GM19452 (cell line): ENCODE results near the gene NCBP1.
"Not testable (repeated sequence)": the region's sequence is repeated elsewhere in the genome, so short reads cannot be mapped to it uniquely, and the experiment has no call there.

Experiments used
- ATAC-seq: cut with Tn5 transposase; IDR thresholded peaks from one replicate; pipeline ENCODE4 v1.9.1; 2021; ENCODE audit not compliant: unreplicated experiment

The NCBP1 gene

DNA sequence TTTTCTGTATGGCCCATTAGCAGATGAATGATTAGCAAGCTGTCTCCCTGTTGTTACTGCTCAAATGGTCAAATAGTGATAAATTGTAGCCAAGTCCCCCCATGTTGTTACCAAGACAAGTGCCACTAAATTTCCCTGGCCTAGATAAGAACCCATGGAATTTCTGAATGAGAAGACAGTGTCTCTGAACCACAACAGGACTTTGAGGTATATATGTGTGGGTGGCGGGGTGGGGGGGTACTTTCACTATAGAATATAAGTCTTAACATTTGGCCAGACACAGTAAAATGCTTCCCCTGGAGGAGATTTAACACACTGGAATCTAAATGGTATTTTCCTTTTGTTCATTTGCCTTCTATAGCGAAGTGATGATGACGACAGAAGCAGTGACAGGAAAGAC lies 34.9 kb downstream of the NCBP1 start:
- ATAC-seq, result no peak

DNA sequence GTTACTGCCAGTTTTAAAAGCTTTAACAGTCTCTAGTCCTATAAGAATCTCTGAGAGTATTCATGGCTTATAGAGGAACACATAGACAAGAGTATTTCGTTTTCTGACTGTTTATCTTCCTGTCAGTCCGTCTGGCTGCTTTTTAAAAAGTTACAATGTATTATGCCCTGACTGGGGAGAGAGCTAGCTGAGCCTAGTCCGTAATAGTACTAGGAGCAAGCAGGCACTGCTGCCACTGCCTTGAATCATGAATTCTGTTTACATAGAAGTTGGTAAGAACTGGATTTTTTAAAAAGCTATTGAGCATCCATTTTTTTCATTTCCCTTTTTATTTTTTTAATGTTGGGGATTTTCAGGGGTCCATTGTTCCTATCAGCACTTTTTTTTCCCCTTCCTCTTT lies 37.0 kb downstream of the NCBP1 start:
- no peak for ATAC-seq

DNA sequence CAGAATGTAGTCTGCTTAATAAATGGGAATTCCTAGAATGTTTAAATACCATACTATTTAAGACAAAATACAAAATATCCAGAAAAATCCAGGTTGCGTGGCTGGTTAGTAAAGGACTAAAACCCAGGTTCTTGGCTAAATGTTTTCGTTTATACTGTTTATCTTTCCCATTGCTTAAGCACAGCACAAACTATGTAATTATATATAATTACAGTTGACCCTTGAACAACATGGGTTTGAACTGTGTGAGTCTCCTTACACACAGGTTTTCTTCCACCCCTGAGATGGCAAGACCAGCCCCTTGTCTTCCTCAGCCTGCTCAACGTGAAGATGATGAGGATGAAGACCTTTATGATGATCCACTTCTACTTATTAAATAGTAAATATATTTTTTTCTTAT lies 38.8 kb downstream of the NCBP1 start:
- ATAC-seq, result no peak

DNA sequence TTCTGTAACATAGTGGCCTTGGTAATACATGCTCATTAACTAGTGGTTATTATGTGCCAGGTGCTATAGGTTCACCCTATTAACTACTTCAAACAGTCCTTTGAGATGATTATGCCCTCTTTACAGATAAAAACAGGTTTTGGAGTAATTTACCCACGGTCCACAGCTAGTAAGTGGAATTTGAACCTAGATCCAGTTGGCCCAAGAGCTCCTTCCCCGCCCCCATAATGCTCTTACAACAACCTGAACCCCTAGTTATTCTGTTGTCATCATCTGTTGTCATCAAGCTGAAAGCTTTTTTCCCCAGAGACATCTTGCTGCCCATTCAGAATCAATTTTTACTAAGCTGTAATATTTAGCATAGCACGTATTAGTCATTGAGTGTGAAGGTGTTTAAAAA lies 40.3 kb downstream of the NCBP1 start:
- no peak for ATAC-seq

DNA sequence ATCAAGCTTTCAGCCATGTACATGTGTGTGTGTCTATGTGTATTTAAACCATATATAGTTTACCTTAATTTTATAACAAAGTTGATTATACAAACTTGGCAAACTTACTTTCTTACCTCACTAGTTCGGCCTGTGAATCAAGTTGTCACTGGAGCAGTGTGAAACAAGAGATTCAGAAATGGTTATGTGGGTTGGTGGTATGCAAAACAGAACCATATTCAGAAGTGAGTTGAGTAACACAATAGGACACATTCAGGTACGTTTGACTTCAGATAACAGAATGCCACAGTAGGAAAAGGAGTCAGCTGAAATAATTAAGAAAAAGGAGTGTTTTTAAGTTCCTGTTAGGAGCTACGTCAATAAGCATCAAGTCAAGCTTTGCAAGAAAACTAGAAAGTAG lies 42.0 kb downstream of the NCBP1 start:
- ATAC-seq, result no peak

DNA sequence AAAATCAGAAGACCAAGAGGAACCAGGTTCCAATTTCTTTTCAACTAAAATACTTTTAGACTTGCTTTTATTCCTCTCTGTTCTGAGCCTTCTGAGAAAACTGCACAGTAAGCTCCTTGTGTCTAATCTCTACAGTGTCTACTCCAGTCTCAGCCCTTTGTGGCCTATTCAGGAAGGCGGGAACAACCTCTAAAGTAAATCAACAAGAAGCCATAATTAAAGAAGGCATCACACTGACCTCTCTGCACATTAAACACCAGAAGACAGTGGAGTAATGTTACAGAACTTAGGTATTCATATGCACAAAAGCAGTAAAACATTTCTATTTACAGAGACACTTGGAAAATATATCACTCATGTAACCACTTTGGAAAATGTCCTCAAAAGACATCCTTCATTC lies 48.6 kb downstream of the NCBP1 start:
- ATAC-seq, result no peak

DNA sequence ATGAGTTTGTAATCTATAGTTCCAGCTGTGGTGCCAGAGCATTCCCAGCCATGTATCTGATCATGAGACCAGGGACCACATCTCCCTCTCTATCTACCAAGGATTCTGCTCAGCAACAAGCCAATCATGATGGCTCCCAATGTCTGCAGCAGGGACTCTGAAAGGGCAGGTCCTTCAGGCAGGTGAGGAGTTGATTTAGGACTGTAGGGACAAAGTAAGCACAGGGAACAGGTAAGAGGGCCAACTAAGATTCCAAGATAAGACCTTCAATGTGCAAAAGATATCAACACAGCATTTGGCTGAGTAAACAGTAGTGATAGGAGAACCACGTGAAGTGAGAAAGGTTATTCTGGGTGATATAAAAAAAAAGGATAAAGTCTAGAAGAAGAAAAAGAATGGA lies 55.0 kb downstream of the NCBP1 start:
- no peak for ATAC-seq

DNA sequence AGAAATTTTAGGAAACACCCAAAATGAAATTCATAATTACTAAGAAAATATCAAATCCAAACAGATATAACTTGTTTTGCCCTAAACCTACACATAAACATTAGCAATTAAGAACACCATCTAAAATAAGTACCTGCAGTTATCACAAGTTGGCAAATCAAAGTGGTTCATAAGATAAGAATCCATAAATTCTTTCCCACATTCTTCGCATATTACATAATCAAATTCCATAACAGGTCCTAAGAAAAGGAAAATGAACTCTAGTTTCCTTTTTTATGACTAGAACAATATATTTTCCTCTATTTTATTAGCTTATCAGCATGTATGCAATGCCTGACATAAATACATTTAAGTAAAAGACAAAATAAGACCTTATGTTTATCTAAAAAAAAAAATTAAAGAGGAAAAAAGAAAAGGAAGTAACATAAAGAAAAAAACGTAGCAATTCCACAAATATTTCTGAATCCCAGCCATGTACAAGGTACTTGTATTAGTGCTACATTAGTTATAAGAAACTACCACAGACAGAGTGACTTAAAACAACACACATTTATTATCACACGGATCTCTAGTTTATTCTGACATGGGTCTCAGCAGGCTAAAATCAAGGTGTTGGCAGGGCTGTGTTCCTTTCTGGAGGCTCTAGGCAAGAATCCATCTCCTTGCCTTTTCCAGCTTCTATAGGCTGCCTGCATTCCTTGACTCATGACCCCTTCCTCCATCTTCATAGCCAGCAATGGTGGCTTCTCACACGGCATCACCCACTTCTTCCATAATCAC lies 56.0 kb downstream of the NCBP1 start:
- ATAC-seq, result no peak

DNA sequence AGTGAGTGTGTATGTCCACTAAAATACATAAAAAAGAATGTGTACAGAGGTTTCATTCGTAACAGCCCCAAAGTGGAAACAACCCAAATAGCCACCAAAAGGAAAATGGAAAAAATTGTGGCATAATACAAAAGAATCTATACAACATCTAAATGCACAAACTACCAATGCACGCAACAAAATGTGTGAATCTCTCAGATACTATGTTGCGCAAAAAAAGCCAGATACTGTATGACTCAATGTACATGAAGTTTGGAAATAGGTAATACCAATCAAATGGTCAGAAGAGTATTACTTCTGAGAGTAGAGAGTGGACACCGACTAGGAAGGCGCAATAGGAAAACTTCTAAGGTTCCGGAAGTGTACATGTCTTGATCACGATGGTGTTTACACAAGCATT lies 61.1 kb downstream of the NCBP1 start:
- no peak for ATAC-seq

DNA sequence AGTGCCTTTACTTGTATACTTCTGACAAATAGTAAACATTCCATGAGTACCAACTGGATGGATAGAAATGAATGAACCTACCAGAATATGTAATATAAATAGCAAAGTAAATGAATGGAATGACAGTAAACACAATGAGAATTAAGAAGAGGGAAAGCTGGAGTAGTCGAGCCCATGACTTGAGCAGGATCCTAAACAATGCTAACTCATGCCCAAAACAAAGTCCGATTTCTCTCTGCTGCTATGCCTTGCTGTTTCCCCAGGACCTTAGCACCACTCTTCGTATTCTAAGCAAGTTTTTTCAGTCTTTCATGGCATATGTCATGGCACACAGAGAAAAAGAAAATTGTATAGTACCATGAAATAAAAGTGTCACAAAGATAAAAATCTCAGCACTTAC lies 61.8 kb downstream of the NCBP1 start:
- no peak for ATAC-seq

DNA sequence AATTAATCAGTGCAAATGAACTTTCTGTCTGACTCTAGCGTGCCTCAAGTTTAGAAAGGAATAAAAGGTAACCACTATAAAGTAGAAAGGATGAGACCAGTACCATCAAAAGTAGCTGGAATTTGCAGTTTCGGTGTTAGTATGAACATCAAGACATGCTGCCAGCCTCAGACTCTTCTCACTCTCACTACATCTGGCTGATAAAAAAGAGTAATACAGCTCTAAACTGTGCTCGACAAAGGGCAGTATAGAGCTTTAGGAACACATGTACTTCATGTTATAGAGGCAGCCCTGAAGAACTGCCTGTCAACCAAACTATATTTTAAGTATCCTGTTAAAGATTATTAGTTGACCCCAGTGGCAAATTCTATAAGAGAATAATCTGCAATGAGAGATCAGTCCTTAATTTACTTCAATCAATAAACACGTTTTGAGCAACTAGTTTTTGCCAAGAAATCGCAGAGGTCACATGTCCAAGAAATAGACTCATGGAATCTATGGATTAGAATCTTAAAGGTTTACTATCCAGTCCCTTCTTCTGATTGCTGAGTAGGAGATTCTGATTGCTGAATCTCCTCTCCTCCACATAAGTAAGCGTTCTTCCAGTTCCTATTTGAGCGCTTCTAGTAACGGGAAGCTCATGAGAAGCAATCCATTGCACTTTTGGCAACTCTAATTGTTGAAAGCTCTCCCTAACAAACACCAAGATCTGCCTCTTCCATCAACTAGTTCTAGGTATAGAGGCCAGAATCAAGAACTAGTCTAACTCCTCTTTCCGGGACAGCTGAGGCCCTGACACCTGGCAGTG lies 62.6 kb downstream of the NCBP1 start:
- ATAC-seq, result no peak

DNA sequence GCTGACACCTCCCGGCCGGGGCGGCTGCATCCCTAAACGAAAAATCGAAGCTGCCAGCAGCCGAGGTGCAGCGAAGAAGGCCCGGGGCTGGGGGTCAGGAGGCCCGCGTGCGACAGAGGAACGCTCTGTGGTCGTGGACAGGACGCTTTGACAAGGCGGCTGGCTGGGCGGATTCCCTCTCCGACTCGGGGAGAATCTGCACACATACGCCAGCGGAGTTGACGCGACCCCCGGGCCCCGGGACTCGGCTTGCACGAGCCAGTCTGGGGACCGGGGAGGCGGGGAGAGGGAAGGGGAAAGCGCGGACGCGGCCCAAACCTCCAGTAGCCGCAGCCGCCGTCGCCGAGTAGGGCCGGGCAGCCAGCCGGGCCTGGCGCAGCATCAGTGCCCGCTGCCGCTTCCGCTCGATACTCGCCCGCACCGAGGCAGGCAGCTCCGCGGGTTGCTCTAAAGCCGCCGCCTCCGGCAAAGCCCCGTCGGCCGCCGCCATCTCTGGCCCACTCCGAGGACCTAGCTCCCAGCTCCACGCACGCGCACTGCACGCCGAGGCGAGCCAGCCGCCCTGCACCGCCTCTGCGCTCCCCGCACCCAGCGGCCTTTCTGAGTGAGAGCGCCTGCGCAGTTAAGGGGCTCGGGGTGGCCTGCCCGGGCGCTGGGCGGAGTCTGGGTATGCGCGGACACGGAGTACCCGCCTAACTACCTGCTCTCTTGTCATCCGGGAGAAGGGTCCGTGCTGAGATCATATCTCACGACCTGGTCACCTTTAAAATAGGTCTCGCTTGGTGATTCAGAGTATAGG lies 63.4 kb downstream of the NCBP1 start, which contains the start of gene XPA:
Gene XPA, minus strand, starts transcription at position 538 of the 799 bp plus-strand sequence. Its CDS starts 48 bp downstream, at position 490.
- ATAC-seq, result peak; percentile 93

DNA sequence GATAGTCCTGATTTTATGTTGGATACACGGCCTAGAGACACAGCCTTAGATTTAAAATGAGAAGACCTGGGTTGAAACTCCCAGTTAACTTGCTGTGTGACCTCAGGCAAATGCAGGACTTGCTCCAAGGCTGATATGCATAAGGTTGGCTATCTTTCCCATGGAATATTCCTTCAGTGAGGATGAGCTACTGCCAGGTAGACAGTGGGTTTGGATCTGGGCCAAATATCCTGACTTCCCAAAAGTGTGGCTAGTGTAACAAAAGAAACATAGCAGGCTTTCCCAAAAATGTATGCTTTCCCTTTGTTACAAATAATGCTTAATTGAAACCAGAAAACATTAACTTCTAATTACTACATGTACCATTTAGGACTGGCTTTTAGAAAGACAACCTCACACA lies 64.2 kb downstream of the NCBP1 start:
- ATAC-seq, result no peak

DNA sequence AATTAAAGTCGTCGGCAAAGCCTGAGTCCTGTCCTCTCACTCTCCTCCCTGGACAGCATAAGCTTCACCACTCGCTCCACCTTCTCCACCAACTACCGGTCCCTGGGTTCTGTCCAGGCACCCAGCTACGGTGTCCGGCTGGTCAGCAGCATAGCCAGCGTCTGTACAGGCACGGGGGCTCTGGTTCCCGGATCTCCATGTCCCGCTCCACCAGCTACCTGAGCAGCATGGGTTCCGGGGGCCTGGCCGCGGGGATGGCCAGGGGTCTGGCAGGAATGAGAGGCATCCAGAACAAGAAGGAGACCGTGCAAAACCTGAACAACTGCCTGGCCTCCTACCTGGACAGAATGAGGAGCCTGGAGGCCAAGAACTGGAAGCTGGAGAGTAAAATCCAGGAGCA lies 65.2 kb downstream of the NCBP1 start:
- no peak for ATAC-seq

DNA sequence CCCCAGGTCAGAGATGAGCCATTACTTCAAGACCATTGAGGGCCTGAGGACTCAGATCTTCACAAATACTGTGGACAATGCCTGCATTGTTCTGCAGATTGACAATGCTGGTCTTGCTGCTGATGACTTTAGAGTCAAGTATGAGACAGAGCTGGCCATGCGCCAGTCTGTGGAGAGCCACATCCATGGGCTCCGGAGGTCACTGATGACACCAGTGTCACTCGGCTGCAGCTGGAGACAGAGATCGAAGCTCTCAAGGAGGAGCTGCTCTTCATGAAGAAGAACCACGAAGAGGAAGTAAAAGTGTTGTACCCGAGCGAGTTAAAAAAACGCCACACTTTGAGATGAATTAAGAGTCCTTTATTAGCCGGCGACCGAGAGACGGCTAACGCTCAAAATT lies 65.7 kb downstream of the NCBP1 start:
- not testable (repeated sequence) for ATAC-seq

DNA sequence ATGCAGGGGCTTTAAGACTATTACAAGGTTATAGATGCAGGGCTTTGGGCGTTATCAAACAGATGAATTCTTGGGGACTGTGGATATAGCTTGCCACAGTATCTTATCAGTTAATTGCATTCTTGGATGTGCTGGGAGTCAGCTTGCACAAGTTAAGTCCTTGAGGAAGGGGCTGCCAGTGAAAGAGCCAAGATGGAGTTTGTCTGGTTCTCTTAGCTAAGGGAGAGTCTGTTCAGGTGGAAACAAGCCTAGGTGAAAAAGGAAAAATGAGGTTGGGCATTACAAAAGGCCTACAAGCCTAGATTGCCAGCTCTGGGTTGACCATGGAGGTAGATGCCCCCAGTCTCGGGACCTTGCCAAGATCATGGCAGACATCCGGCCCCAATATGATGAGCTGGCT lies 66.2 kb downstream of the NCBP1 start:
- not testable (repeated sequence) for ATAC-seq

DNA sequence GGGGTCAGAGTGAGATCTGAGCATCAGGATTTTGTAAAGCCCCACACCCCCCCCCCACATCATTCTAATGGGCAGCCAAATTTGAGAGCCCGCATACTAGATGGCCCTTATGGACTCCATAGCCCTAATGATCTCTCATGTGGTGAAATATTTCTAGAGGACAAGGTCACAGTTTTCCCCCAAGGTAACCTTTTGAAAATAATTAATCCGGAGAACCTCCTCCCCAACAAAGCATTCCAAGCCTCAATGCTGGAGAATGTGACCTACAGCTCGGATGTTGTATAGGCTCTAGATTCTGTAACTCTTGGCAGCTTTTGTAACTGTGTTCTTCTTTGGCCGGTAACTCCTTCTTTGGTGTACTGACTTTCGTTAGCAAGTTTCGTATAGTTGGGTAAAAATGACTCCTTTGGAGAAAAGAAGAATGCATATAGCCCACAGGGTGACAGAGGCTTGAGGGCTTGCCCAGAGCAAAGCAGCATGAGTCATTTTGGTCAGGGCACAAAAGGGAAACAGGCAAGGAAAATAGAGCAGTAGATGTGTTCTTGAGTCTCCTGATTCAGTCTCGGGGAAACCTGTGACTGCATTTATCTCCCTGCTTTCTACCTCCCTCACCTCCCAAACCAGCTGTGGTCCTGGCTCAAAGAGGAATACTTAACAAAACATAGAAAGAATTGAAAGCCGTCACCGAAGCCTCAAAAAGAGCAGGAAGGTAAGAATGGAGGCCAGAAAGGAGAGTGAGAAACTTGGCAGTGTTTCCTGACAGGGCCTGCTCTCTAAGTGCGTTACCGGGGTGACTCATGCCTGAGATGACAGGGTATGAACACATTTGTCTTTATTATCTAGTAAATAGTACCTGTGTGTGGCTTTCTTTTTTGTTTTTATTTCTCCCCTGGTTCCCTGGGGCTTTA lies 70.1 kb downstream of the NCBP1 start:
- no peak for ATAC-seq

DNA sequence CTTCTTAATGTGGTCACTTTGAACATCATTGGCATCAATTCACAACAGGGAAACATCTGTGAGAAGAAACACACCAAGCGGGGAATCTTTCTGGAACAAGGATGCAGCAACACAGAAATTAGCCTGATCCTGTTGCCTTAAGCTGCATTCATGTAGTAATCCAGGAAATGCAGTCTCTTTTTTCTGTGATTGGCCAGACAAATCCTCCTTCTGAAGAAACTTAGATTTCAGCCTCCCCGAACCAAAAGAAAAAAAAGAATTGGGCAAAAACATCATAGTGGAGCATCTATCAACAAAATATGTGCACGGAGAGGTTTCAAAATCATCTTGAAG lies 70.7 kb downstream of the NCBP1 start:
- no peak for ATAC-seq

DNA sequence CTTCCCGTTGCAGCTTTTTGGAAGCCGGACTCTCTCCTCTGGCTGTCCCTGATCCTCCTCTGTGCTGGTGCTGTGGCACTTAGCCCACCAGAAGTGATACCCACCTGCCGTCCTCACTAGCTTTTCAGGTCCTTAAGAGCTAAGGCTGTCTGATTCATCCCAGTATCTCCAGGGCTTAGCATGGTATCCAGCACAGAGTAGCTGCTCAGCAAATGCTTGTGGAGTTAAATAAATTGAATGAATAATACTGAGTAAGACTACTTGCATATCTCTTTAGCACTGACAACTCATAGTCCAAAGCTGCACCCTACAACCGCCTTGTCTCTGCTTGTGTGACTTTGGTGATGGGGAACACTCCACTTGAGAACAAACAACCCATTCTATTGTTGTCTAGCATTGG lies 71.2 kb downstream of the NCBP1 start:
- ATAC-seq, result no peak

DNA sequence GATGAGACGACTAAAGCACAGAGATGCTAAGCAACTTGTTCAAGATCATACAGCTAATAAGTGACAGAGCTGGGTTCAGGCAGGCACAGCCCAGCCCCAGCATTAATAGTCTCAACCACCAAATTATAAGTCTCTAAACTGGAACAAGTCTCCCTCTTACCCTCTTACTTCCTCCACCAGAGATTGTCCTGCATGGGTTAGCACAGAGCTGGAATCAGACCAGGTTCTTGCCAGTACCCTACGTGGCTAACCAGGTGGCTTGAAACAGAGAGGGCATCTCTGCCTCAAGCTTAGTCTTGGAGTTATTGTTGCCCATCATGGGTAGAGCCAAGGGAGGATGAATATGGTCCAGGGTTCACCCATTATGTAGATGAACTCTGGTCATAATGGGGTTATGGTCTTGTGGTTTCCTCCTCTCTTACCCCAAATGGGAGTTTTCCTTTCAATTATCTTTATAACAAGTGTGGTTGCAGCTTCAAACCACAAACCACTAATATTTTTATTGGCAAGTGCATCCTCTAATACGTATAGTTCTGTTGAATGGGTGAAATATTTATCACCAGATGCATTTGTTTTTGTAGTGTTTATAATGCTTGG lies 71.8 kb downstream of the NCBP1 start:
- ATAC-seq, result no peak
